K562 (cell line): ENCODE data around the gene MPND. TPM values are rescaled to one million over a fixed set of nuclear protein-coding genes. Genes with fewer than 3 reads are reported as not detected.

Experiments used
- ETV1 ChIP-seq: fragments of 450-650 bp; conservative IDR thresholded peaks from 2 replicates; pipeline ENCODE4 v1.6.1; 2016; ENCODE audit warnings: missing genetic modification characterization, control low read depth, low read depth, missing compliant biosample characterization
- GABPB1 ChIP-seq: sonication (generic); formaldehyde crosslinking; IDR thresholded peaks from 2 replicates; pipeline ENCODE4 v1.8.0; 2022; ENCODE audit warnings: mild to moderate bottlenecking, missing genetic modification reagents
- HEY1 ChIP-seq: fragments of 250-450 bp; sonication (Bioruptor Pico); IDR thresholded peaks from 2 replicates; pipeline ENCODE4 v1.5.0; 2020; ENCODE audit warnings: mild to moderate bottlenecking, moderate library complexity, borderline replicate concordance
- JUND ChIP-seq, 2 experiments: IDR thresholded peaks; 2 replicates in 1 of 2; 3 replicates in 1 of 2; pipeline ENCODE4 v1.6.1; 2011; ENCODE audit warnings: borderline replicate concordance in 2 of 2, low read depth in 2 of 2, low read length in 2 of 2, improper control_type of control experiment in 1 of 2, missing biosample characterization in 1 of 2, missing genetic modification characterization in 1 of 2, missing genetic modification reagents in 1 of 2
- KAT7 ChIP-seq: sonication (generic); formaldehyde crosslinking; IDR thresholded peaks from 2 replicates; pipeline ENCODE4 v1.8.0; 2022; ENCODE audit warnings: missing genetic modification reagents, mild to moderate bottlenecking, borderline replicate concordance
- KLF1 ChIP-seq: fragments of 450-650 bp; IDR thresholded peaks from 2 replicates; pipeline ENCODE4 v1.6.1; 2016; ENCODE audit warnings: missing genetic modification characterization, missing compliant biosample characterization
- SP1 ChIP-seq: sonication (generic); formaldehyde crosslinking; IDR thresholded peaks from 2 replicates; pipeline ENCODE4 v1.8.1; 2022; ENCODE audit warnings: mild to moderate bottlenecking, missing genetic modification reagents
- ZFP30 ChIP-seq: fragments of 250-450 bp; sonication (Bioruptor Pico); IDR thresholded peaks from 2 replicates; pipeline ENCODE4 v1.8.0; 2022; ENCODE audit warnings: moderate library complexity, mild to moderate bottlenecking, inconsistent platforms, borderline replicate concordance
- ZNF274 ChIP-seq: IDR thresholded peaks from 2 replicates; pipeline ENCODE4 v1.6.1; 2011; ENCODE audit warnings: low read depth, mild to moderate bottlenecking, low read length, moderate library complexity, borderline replicate concordance
- ZNF384 ChIP-seq: IDR thresholded peaks from 2 replicates; pipeline ENCODE4 v1.6.1; 2012; ENCODE audit warnings: low read depth, low read length, improper control_type of control experiment
- polyA plus RNA-seq, 8 experiments: library from polyadenylated mRNA; depleted of rRNA in 4 of 8; stranded (reverse) in 5 of 8; unstranded in 3 of 8; fragments of >200 nt; fragmentation: Nextera tagmentation in 2 of 8; fragmentation: Illumina TruSeq in 1 of 8; extraction: Ambion mirVana in 2 of 8; extraction: Trizol in 1 of 8; gene quantifications; 2 replicates each; pipeline versions ENCODE4 v1.2.1 to v1.2.3, GENCODE V29; 2011 to 2014; ENCODE audit warnings: inconsistent platforms in 1 of 8, missing spikeins in 1 of 8
- total RNA-seq, 7 experiments: library from RNA; depleted of rRNA in 6 of 7; stranded (reverse); fragments of >200 nt in 6 of 7; fragmentation: Illumina TruSeq in 2 of 7; extraction: Trizol in 2 of 7; gene quantifications; 2 replicates each; pipeline versions ENCODE4 v1.2.1 to v1.2.3, GENCODE V29; 2011 to 2021; ENCODE audit warnings: low replicate concordance in 1 of 7
- TF ChIP-seq, protein P1 (sequence below): fragments of 250-450 bp; sonication (Bioruptor Pico); IDR thresholded peaks from 2 replicates; pipeline ENCODE4 v1.5.0; 2020; ENCODE audit warnings: mild to moderate bottlenecking, borderline replicate concordance
- TF ChIP-seq, protein P2 (sequence below): sonication (generic); formaldehyde crosslinking; IDR thresholded peaks from 2 replicates; pipeline ENCODE4 v1.8.0; 2022; ENCODE audit warnings: mild to moderate bottlenecking, missing genetic modification reagents
- TF ChIP-seq, protein P3 (sequence below): fragments of 450-650 bp; IDR thresholded peaks from 2 replicates; pipeline ENCODE4 v1.6.1; 2017; ENCODE audit warnings: antibody characterized with exemption, mild to moderate bottlenecking
- TF ChIP-seq, protein P4 (sequence below), 3 experiments: fragments of 200-800 bp in 1 of 3; fragments of 250-450 bp in 1 of 3; fragments of 450-650 bp in 1 of 3; sonication (Bioruptor Pico) in 1 of 3; sonication (Bioruptor generic) in 1 of 3; formaldehyde crosslinking in 1 of 3; IDR thresholded peaks; 2 replicates each; pipeline versions ENCODE4 v1.6.1 to v1.8.0; 2016 to 2022; ENCODE audit warnings: mild to moderate bottlenecking in 2 of 3, missing genetic modification characterization in 2 of 3, missing compliant biosample characterization in 1 of 3, moderate library complexity in 1 of 3

Gene MPND
- total and polyA plus RNA-seq, 9 of the 15 experiments (the other 6 are each of a cell fraction or from before 2014, with no cell fraction given), result 0.25 to 14.0 (median 3.9) TPM

DNA sequence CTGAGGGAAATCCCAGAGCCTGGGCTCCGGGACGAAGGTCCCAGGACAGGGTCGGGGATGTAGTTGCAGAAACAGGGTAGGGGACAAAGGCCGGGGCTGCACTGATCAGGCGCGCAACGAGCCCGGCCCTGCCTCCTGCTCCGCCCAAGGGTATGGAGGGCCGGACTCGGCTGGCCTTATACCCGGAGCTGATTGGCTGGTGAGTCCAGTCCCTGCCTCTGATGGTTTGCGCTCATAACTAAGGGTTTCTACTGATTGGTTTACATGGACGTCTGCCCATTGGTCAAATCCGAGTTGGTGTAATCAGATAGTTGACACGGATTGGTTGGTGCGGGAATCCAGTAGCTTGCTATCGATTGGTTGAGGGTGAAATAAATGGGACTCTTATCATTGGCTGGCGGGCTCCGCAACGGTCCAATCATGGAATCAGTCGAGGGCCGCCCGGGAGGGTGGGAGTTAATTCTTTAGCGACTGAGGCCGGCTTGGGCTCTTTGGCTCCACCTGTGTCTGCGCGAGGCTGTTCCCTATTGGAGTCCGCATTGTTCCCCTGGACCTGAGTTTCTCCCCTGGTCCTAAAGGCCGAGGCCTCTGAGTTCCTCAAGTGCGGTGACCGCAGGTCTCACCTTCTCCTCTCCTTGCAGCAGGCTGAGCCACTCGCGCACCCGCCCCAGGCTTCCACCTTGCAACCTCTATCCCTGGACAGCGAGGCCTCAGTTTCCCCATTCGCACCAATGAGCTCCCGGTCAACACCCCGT lies 570 bp upstream of the MPND start (continued):
- TF ChIP-seq, protein P1, sequence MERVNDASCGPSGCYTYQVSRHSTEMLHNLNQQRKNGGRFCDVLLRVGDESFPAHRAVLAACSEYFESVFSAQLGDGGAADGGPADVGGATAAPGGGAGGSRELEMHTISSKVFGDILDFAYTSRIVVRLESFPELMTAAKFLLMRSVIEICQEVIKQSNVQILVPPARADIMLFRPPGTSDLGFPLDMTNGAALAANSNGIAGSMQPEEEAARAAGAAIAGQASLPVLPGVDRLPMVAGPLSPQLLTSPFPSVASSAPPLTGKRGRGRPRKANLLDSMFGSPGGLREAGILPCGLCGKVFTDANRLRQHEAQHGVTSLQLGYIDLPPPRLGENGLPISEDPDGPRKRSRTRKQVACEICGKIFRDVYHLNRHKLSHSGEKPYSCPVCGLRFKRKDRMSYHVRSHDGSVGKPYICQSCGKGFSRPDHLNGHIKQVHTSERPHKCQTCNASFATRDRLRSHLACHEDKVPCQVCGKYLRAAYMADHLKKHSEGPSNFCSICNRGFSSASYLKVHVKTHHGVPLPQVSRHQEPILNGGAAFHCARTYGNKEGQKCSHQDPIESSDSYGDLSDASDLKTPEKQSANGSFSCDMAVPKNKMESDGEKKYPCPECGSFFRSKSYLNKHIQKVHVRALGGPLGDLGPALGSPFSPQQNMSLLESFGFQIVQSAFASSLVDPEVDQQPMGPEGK (CRISPR knock-in tag), result no peak
- TF ChIP-seq KLF1 (0 out of 2 replicates have a peak, but pooled peaks have one; percentile 20), KAT7 (peak; percentile 77; the same call in 1 of the 2 replicates), GABPB1 (CRISPR knock-in tag) (peak; percentile 82), SP1 (peak; percentile 79), JUND (IDR thresholded peaks at IDR 0.05; ENCODE audit: borderline replicate concordance, low read depth, low read length) (peak; percentile 3; the same call in 1 of the 2 replicates), JUND (tag; IDR thresholded peaks at IDR 0.05; ENCODE audit: borderline replicate concordance, low read depth, low read length) (no peak), ZFP30 (CRISPR knock-in tag) (no peak), ZNF384 (no peak), HEY1 (peak; percentile 88; the same call in 1 of the 2 replicates), ZNF274 (no peak), ETV1 (tag) (peak; percentile 57; the same call in 1 of the 2 replicates)
- TF ChIP-seq, protein P2, sequence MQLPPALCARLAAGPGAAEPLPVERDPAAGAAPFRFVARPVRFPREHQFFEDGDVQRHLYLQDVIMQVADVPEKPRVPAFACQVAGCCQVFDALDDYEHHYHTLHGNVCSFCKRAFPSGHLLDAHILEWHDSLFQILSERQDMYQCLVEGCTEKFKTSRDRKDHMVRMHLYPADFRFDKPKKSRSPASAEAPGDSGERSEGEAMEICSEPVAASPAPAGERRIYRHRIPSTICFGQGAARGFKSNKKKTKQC (CRISPR knock-in tag), result no peak
- TF ChIP-seq, protein P3, sequence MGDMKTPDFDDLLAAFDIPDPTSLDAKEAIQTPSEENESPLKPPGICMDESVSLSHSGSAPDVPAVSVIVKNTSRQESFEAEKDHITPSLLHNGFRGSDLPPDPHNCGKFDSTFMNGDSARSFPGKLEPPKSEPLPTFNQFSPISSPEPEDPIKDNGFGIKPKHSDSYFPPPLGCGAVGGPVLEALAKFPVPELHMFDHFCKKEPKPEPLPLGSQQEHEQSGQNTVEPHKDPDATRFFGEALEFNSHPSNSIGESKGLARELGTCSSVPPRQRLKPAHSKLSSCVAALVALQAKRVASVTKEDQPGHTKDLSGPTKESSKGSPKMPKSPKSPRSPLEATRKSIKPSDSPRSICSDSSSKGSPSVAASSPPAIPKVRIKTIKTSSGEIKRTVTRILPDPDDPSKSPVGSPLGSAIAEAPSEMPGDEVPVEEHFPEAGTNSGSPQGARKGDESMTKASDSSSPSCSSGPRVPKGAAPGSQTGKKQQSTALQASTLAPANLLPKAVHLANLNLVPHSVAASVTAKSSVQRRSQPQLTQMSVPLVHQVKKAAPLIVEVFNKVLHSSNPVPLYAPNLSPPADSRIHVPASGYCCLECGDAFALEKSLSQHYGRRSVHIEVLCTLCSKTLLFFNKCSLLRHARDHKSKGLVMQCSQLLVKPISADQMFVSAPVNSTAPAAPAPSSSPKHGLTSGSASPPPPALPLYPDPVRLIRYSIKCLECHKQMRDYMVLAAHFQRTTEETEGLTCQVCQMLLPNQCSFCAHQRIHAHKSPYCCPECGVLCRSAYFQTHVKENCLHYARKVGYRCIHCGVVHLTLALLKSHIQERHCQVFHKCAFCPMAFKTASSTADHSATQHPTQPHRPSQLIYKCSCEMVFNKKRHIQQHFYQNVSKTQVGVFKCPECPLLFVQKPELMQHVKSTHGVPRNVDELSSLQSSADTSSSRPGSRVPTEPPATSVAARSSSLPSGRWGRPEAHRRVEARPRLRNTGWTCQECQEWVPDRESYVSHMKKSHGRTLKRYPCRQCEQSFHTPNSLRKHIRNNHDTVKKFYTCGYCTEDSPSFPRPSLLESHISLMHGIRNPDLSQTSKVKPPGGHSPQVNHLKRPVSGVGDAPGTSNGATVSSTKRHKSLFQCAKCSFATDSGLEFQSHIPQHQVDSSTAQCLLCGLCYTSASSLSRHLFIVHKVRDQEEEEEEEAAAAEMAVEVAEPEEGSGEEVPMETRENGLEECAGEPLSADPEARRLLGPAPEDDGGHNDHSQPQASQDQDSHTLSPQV, result no peak
- TF ChIP-seq, protein P4, sequence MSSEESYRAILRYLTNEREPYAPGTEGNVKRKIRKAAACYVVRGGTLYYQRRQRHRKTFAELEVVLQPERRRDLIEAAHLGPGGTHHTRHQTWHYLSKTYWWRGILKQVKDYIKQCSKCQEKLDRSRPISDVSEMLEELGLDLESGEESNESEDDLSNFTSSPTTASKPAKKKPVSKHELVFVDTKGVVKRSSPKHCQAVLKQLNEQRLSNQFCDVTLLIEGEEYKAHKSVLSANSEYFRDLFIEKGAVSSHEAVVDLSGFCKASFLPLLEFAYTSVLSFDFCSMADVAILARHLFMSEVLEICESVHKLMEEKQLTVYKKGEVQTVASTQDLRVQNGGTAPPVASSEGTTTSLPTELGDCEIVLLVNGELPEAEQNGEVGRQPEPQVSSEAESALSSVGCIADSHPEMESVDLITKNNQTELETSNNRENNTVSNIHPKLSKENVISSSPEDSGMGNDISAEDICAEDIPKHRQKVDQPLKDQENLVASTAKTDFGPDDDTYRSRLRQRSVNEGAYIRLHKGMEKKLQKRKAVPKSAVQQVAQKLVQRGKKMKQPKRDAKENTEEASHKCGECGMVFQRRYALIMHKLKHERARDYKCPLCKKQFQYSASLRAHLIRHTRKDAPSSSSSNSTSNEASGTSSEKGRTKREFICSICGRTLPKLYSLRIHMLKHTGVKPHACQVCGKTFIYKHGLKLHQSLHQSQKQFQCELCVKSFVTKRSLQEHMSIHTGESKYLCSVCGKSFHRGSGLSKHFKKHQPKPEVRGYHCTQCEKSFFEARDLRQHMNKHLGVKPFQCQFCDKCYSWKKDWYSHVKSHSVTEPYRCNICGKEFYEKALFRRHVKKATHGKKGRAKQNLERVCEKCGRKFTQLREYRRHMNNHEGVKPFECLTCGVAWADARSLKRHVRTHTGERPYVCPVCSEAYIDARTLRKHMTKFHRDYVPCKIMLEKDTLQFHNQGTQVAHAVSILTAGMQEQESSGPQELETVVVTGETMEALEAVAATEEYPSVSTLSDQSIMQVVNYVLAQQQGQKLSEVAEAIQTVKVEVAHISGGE (CRISPR knock-in tag; IDR thresholded peaks at IDR 0.05), result peak in 2 of 3 experiments; percentile 28 to 96; a peak in 2 of 6 replicates
